WERI-Rb-1 (cell line): ENCODE results near the gene TENM4.

Source experiments
- DNase-seq: peaks from one replicate; pipeline ENCODE4 v3.0.0-alpha.2; 2020
- H3K27ac ChIP-seq: fragments of 250-450 bp; sonication (Bioruptor Pico); 2 replicates; pipeline ENCODE4 v1.5.1; 2020; ENCODE audit warnings: mild to moderate bottlenecking, moderate library complexity
- H3K27me3 ChIP-seq: fragments of 250-450 bp; sonication (Bioruptor Pico); 2 replicates; pipeline ENCODE4 v1.5.1; 2021; ENCODE audit warnings: mild to moderate bottlenecking, low read depth, moderate library complexity; ENCODE audit not compliant: insufficient read depth, severe bottlenecking
- H3K36me3 ChIP-seq: fragments of 250-450 bp; sonication (Bioruptor Pico); 2 replicates; pipeline ENCODE4 v1.5.1; 2020; ENCODE audit warnings: mild to moderate bottlenecking, moderate library complexity
- H3K4me3 ChIP-seq: 2 replicates; pipeline ENCODE4 v1.5.1; 2011; ENCODE audit warnings: low read depth, mild to moderate bottlenecking, control low read depth, low read length
- H3K9me3 ChIP-seq: fragments of 250-450 bp; sonication (Bioruptor Pico); 2 replicates; pipeline ENCODE4 v1.5.1; 2021; ENCODE audit warnings: mild to moderate bottlenecking, moderate library complexity; ENCODE audit not compliant: severe bottlenecking
- CTCF ChIP-seq: IDR thresholded peaks from 2 replicates; pipeline ENCODE4 v1.5.1; 2011; ENCODE audit warnings: low read depth, mild to moderate bottlenecking, control low read depth, inconsistent platforms, low read length

TENM4 gene

DNA sequence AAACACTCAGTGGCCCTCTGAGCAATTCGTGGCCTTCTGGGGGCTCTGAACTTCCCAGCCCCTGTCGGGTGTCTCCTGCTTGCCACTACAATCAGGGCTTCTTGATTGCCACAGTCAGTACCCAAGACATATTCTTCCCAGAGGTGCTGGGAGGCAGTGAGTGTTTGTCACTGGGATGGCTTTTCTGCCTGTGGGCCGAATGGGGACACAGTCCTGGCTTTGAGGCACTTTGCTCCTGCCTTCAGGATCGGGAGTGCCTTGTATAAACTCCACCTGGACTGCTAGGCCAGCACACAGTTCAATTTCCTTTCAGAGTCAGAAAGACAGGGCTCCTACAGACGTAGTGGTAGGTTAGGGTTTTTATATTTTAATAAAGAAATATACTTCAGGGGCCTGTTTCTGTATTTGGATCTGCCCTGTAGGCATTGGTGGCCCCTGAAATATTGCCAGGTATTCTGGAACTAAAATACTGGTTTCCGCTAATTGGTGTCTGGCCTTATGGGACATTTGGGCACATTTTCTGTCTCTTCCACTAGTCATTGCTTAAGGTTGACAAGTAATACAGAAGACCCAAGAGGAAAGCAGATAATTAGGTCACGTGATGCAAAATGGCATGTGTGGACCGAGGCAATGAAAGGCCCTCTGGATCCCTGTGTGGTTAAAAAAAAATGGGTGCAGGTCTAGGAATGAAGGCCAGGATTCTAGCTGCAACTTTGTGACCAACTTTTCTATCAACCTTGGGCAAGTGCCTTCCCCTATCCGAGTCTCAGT, 767.8 kb downstream of the TENM4 start:
- H3K27ac ChIP-seq = no peak overlapping the region
- TF ChIP-seq CTCF = no peak
- no peaks in the 10 kb centered on the region for H3K9me3 ChIP-seq
- H3K4me3 ChIP-seq = no peak overlapping the region
- H3K27me3 ChIP-seq = peaks cover 3% of the 10 kb centered on the region
- no peaks in the 10 kb centered on the region for H3K36me3 ChIP-seq
- DNase-seq = no peak

DNA sequence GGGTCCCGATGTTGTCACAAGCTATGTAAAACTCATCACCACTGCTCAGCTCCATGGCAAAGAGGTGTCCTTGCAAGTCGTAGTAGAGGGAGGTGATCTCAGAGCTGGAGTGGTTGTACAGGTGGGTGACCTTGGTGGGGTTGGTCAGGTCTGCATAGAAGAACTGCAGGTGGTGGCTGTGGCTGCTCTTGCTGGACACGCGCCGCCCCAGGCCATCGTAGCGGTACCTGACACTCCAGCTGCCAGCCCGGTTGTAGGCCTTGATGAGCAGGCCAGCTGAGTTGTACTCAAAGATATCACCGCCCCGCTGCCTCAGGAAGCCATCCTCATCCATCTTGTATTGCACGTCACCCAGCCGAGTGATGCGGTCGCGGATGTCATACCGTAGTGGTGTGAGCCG, 771.6 kb downstream of the TENM4 start:
- Histone ChIP-seq H3K27me3 (peaks cover 17% of the 10 kb centered on the region), H3K36me3 (no peaks in the 10 kb centered on the region), H3K4me3 (no peak overlapping the region), H3K27ac (no peak overlapping the region), H3K9me3 (no peaks in the 10 kb centered on the region)
- no peak for TF ChIP-seq CTCF
- no peak for DNase-seq

- DNase-seq = no peak
- Histone ChIP-seq H3K4me3 (no peak overlapping the region), H3K36me3 (no peaks in the 10 kb centered on the region), H3K27me3 (peaks cover 30% of the 10 kb centered on the region), H3K27ac (no peak overlapping the region), H3K9me3 (no peaks in the 10 kb centered on the region)
- TF ChIP-seq CTCF = no peak
Measured at GRCh38 chr11:78667461-78667860, 773.4 kb downstream of the TENM4 start.

GRCh38 chr11:78666675-78667160, 774.1 kb downstream of the TENM4 start:
- DNase-seq = no peak
- no peaks in the 10 kb centered on the region for H3K9me3 ChIP-seq
- H3K36me3 ChIP-seq = no peaks in the 10 kb centered on the region

DNA sequence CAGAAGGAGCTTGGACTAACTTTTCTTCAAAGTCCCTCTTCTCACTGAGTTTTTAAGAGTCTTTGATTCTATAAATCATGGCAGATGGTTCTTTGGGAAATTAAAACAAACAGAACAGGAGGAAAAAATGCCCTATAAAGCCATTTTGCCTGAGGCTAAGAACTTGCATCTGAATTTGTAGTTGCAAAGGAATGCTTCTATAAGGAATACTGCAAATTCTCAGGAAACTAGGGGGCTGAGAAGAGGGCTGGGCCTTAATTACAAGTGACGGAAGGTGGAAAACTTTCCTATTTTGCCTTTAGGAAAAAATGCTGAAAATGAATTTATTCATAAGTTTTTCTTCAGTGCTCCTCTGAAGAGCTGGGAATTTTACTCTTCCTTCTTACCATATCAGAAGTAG, 776.2 kb downstream of the TENM4 start:
- Histone ChIP-seq H3K36me3 (no peaks in the 10 kb centered on the region), H3K27me3 (peaks cover 48% of the 10 kb centered on the region), H3K27ac (no peak overlapping the region), H3K9me3 (no peaks in the 10 kb centered on the region), H3K4me3 (no peak overlapping the region)
- TF ChIP-seq CTCF = no peak
- no peak for DNase-seq

More at GRCh38 chr11:78666675-78667160, 774.1 kb downstream of the TENM4 start:
- H3K27ac ChIP-seq = no peak overlapping the region
- no peak for TF ChIP-seq CTCF
- no peak overlapping the region for H3K4me3 ChIP-seq
- peaks cover 37% of the 10 kb centered on the region for H3K27me3 ChIP-seq

GRCh38 chr11:78662811-78663210, 778.0 kb downstream of the TENM4 start:
- Histone ChIP-seq H3K36me3 (no peaks in the 10 kb centered on the region), H3K9me3 (no peaks in the 10 kb centered on the region), H3K27me3 (peaks cover 49% of the 10 kb centered on the region), H3K27ac (no peak overlapping the region), H3K4me3 (no peak overlapping the region)
- no peak for TF ChIP-seq CTCF
- DNase-seq = no peak
